BE2C (cell line): ENCODE measurements around the gene CFAP298.

ENCODE experiments used
- DNase-seq: peaks from one replicate; pipeline ENCODE4 v3.0.0-alpha.2; 2020
- H3K27me3 ChIP-seq: fragments of 250-450 bp; sonication (Bioruptor Pico); 2 replicates; pipeline ENCODE4 v1.5.1; 2020; ENCODE audit warnings: mild to moderate bottlenecking
- H3K36me3 ChIP-seq: fragments of 250-450 bp; sonication (Bioruptor Pico); 2 replicates; pipeline ENCODE4 v1.5.1; 2020; ENCODE audit warnings: mild to moderate bottlenecking
- H3K4me1 ChIP-seq: fragments of 250-450 bp; sonication (Bioruptor Pico); 2 replicates; pipeline ENCODE4 v1.5.1; 2020
- H3K4me3 ChIP-seq: 2 replicates; pipeline ENCODE4 v1.5.1; 2011; ENCODE audit warnings: low read depth, low read length
- H3K9me3 ChIP-seq: fragments of 250-450 bp; sonication (Bioruptor Pico); 2 replicates; pipeline ENCODE4 v1.5.1; 2020
- TF ChIP-seq, protein P1 (sequence below): IDR thresholded peaks from 2 replicates; pipeline ENCODE4 v1.5.1; 2012; ENCODE audit warnings: mild to moderate bottlenecking, low read depth, low read length

The CFAP298 gene

DNA sequence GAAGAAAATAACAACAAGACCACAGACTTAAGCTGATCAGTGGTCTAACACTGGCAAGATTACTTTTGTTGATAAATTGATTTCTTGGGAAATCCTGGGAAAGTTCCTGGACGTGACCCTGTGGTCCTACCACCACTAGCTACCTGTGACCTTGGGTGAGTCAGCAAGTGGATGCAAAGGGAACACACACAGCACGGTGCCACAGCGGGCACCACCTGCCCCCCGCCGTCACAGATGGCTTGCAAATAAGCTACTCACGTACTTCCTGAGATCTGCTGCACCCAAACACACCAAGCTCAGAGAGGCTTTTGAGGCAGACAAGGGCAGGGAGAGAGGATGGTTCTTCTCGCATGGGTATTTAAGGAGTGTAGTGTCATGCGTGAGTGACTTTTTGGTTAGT, 12.7 kb downstream of the CFAP298 start:
- Histone ChIP-seq H3K27me3 (no peaks in the 10 kb centered on the region), H3K4me1 (no peaks in the 10 kb centered on the region), H3K9me3 (no peaks in the 10 kb centered on the region), H3K36me3 (peaks cover 19% of the 10 kb centered on the region), H3K4me3 (no peak overlapping the region)
- TF ChIP-seq, protein P1, sequence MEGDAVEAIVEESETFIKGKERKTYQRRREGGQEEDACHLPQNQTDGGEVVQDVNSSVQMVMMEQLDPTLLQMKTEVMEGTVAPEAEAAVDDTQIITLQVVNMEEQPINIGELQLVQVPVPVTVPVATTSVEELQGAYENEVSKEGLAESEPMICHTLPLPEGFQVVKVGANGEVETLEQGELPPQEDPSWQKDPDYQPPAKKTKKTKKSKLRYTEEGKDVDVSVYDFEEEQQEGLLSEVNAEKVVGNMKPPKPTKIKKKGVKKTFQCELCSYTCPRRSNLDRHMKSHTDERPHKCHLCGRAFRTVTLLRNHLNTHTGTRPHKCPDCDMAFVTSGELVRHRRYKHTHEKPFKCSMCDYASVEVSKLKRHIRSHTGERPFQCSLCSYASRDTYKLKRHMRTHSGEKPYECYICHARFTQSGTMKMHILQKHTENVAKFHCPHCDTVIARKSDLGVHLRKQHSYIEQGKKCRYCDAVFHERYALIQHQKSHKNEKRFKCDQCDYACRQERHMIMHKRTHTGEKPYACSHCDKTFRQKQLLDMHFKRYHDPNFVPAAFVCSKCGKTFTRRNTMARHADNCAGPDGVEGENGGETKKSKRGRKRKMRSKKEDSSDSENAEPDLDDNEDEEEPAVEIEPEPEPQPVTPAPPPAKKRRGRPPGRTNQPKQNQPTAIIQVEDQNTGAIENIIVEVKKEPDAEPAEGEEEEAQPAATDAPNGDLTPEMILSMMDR = no peak
- no peak for DNase-seq

DNA sequence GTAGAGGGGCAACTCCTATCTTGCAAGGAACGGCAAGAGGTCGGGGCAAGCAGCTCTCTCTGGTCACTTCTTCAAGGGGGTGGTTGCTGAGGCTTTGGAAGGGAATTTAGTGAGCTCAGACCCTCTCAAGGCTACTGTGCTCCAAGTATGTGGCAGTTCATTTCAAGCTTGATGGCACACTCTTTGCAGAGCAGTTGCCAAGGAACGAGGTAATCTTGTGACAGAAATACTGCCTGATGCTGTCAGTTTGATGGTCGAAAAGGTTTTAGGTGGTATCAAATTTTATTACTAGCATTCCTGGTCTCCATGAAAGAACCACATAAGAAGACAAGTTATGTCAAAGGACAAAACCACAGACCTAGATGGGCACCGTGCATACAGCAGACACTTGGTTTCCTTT, 13.1 kb downstream of the CFAP298 start:
- H3K4me3 ChIP-seq = no peak overlapping the region
- no peaks in the 10 kb centered on the region for H3K9me3 ChIP-seq
- no peak for DNase-seq

DNA sequence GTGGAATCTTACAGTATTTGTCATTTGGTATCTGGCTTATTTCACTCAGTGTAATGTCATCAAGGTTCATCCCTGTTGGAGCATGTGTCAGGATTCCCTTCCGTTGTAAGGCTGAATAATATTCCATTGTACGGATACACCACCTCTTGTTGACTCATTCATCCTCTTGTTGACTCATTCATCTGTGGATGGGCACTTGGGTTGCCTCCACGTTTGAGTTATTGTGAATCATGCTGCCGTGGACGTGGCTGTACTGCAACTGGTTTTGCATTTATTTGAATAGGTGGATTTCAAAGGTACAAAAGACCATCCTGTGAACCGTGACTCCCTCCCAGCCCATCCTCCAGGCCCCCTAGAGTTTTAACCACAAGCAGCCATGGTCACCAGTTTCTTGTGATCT, 15.0 kb downstream of the CFAP298 start:
- H3K9me3 ChIP-seq = no peaks in the 10 kb centered on the region
- no peaks in the 10 kb centered on the region for H3K27me3 ChIP-seq
- TF ChIP-seq, protein P1 = no peak
- DNase-seq = no peak
- H3K36me3 ChIP-seq = 0 out of 2 replicates have a peak, but pooled peaks cover 8% of the 10 kb centered on the region
- H3K4me3 ChIP-seq = no peak overlapping the region
- no peaks in the 10 kb centered on the region for H3K4me1 ChIP-seq

More for the DNA sequence above, 13.1 kb downstream of the CFAP298 start:
- H3K36me3 ChIP-seq = peaks cover 18% of the 10 kb centered on the region
- TF ChIP-seq, protein P1 = no peak
- no peaks in the 10 kb centered on the region for H3K27me3 ChIP-seq
- no peaks in the 10 kb centered on the region for H3K4me1 ChIP-seq

DNA sequence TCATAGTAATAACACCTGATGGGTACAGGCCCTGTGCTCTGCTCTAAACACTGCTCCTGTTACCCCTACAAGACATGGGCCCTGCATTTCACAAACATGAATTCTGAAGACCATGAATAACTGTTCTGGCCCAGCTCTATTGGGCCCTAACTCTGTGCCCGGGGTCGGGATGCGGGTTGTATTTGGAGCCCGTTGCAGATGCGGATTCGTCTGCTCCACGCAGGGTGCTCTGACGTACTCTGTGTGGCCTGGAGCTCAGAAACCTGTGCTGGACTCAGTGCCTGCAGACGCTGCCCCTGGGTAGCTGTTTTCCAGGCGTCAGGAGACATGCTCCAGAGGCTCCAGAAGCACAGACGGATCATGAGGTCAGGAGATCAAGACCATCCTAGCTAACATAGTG, 16.7 kb downstream of the CFAP298 start:
- Histone ChIP-seq H3K36me3 (0 out of 2 replicates have a peak, but pooled peaks cover 4% of the 10 kb centered on the region), H3K4me3 (no peak overlapping the region), H3K27me3 (no peaks in the 10 kb centered on the region), H3K9me3 (no peaks in the 10 kb centered on the region), H3K4me1 (no peaks in the 10 kb centered on the region)
- TF ChIP-seq, protein P1 = no peak
- DNase-seq = no peak

DNA sequence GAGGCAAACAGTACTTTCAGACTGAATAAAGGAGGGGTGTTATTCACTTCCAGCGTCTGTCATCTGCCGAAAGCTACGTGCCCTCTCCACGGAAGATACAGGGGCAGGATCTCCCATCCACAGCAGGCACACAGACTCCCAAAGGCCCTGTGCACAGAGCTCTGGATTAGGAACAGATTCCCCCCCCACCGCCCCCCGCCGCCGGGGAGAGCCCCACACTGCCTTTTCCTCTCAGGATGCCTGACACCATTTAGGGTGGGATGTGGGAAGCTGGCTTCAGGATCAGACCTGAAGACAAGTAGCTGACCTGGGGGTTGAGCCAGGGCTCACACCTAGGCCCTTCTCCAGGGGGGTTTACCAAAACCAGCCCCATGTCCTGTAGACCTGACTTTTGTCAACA, 18.5 kb downstream of the CFAP298 start:
- Histone ChIP-seq H3K4me1 (no peaks in the 10 kb centered on the region), H3K9me3 (no peaks in the 10 kb centered on the region), H3K4me3 (no peak overlapping the region), H3K27me3 (no peaks in the 10 kb centered on the region), H3K36me3 (no peaks in the 10 kb centered on the region)
- DNase-seq = no peak
- TF ChIP-seq, protein P1 = no peak

DNA sequence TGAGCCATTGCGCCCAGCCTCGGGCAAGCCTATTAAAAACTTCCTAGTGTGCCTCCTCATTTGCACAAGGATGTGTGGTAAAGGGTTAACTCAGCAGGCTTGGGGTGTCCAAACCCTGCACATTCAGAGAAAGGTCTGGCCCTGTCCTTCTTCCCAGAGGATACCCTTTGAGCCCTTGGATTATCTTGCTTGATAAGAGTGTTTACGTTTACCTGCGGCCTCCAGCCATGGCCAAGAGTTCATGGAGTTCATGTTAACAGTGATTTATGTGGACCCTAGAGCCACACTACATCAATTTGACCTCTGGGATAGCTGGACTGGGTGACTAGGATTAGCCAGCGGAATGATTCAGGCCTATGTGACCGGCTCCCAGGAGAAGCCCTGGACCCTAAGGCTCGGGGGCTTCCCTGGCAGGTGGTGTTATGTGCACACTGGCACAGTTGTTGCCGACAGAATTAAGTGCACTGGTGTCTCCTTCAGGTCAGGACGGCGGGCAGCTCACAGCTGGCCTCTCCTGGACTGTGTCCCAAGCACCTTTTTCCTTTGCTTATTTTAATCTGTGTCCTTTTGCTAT, 19.2 kb downstream of the CFAP298 start:
- Histone ChIP-seq H3K4me1 (no peaks in the 10 kb centered on the region), H3K9me3 (no peaks in the 10 kb centered on the region), H3K4me3 (no peak overlapping the region), H3K36me3 (no peaks in the 10 kb centered on the region), H3K27me3 (no peaks in the 10 kb centered on the region)
- no peak for DNase-seq
- TF ChIP-seq, protein P1 = no peak
